ENCODE results near the gene GSTM5.
"Not testable (repeated sequence)": the region's sequence is repeated elsewhere in the genome, so short reads cannot be mapped to it uniquely, and the experiment has no call there.

GSTM5 gene

GRCh38 chr1:109762821-109763645, 51.0 kb downstream of the GSTM5 start:
- DNase-seq = no peak

GRCh38 chr1:109763646-109764415, 51.8 kb downstream of the GSTM5 start, which contains the start of gene EPS8L3:
Gene EPS8L3 (minus strand): TSS chr1:109763923. CDS start chr1:109761749, 2,174 bp downstream.
- DNase-seq = no peak

- DNase-seq = no peak
These were observed 52.8 kb downstream of the GSTM5 start for GRCh38 chr1:109764561-109765482.

GRCh38 chr1:109765483-109765815, 53.4 kb downstream of the GSTM5 start:
- DNase-seq = no peak

GRCh38 chr1:109765896-109766615, 54.0 kb downstream of the GSTM5 start:
- no peak for DNase-seq

GRCh38 chr1:109766991-109767636, 55.1 kb downstream of the GSTM5 start:
- DNase-seq = not testable (repeated sequence)

Measured in activated CD4-positive, alpha-beta T cell treated with anti-CD3 and anti-CD28 coated beads for 48 hours (primary cell).